GM12878 (cell line): ENCODE results near the gene CDK5R1. TPM values are rescaled to one million over a fixed set of nuclear protein-coding genes. Genes with fewer than 3 reads are reported as not detected.

Source experiments
- ETV6 ChIP-seq, 2 experiments: fragments of 450-650 bp in 1 of 2; IDR thresholded peaks in 1 of 2; conservative IDR thresholded peaks in 1 of 2; 2 replicates each; pipeline ENCODE4 v1.6.1; 2014; ENCODE audit warnings: antibody characterized with exemption in 1 of 2, borderline replicate concordance in 1 of 2, low read depth in 1 of 2, mild to moderate bottlenecking in 1 of 2, moderate library complexity in 1 of 2
- MTA2 ChIP-seq: fragments of 450-650 bp; IDR thresholded peaks from 2 replicates; pipeline ENCODE4 v1.6.1; 2016; ENCODE audit warnings: low read depth, mild to moderate bottlenecking, moderate library complexity
- MTA3 ChIP-seq: IDR thresholded peaks from 2 replicates; pipeline ENCODE4 v1.6.1; 2012; ENCODE audit warnings: low read length, inconsistent platforms, borderline replicate concordance
- NBN ChIP-seq: fragments of 450-650 bp; IDR thresholded peaks from 2 replicates; pipeline ENCODE4 v1.6.1; 2016
- NFXL1 ChIP-seq: fragments of 450-650 bp; IDR thresholded peaks from 2 replicates; pipeline ENCODE4 v1.6.1; 2017; ENCODE audit warnings: antibody characterized with exemption, mild to moderate bottlenecking, borderline replicate concordance
- RAD21 ChIP-seq: IDR thresholded peaks from 2 replicates; pipeline ENCODE4 v1.6.1; 2011; ENCODE audit warnings: mild to moderate bottlenecking, low read depth, low read length, moderate library complexity; ENCODE audit not compliant: insufficient read depth
- RELA ChIP-seq: fragments of 450-650 bp; IDR thresholded peaks from 2 replicates; pipeline ENCODE4 v1.8.0; 2014; ENCODE audit warnings: borderline replicate concordance; ENCODE audit not compliant: partially characterized antibody
- SMARCA5 ChIP-seq: fragments of 450-650 bp; IDR thresholded peaks from 2 replicates; pipeline ENCODE4 v1.6.1; 2017; ENCODE audit warnings: mild to moderate bottlenecking
- SMC3 ChIP-seq: IDR thresholded peaks from 2 replicates; pipeline ENCODE4 v1.6.1; 2011; ENCODE audit warnings: low read length, improper control_type of control experiment, borderline replicate concordance
- SPI1 ChIP-seq: IDR thresholded peaks from 2 replicates; pipeline ENCODE4 v1.6.1; 2011; ENCODE audit warnings: low read depth, mild to moderate bottlenecking, low read length, moderate library complexity, borderline replicate concordance; ENCODE audit not compliant: insufficient read depth
- SREBF1 ChIP-seq: IDR thresholded peaks from 2 replicates; pipeline ENCODE4 v1.6.1; 2012; ENCODE audit warnings: mild to moderate bottlenecking, low read length
- TCF3 ChIP-seq: IDR thresholded peaks from 2 replicates; pipeline ENCODE4 v1.6.1; 2012; ENCODE audit warnings: low read depth, mild to moderate bottlenecking, low read length, borderline replicate concordance; ENCODE audit not compliant: insufficient read depth
- TCF7 ChIP-seq: IDR thresholded peaks from 2 replicates; pipeline ENCODE4 v1.6.1; 2014; ENCODE audit warnings: antibody characterized with exemption, borderline replicate concordance
- WRNIP1 ChIP-seq: IDR thresholded peaks from 2 replicates; pipeline ENCODE4 v1.6.1; 2011; ENCODE audit warnings: low read depth, low read length, improper control_type of control experiment, borderline replicate concordance
- ZNF384 ChIP-seq: IDR thresholded peaks from 2 replicates; pipeline ENCODE4 v1.6.1; 2012; ENCODE audit warnings: low read depth, mild to moderate bottlenecking, low read length, improper control_type of control experiment, borderline replicate concordance
- ZNF622 ChIP-seq: fragments of 450-650 bp; IDR thresholded peaks from 2 replicates; pipeline ENCODE4 v1.6.1; 2017; ENCODE audit warnings: mild to moderate bottlenecking, inconsistent platforms
- polyA plus RNA-seq, 11 experiments: library from polyadenylated mRNA; depleted of rRNA in 4 of 11; unstranded in 6 of 11; stranded (reverse) in 5 of 11; fragments of >200 nt; fragmentation: Nextera tagmentation in 4 of 11; fragmentation: Illumina TruSeq in 1 of 11; extraction: Ambion mirVana in 4 of 11; extraction: Trizol in 1 of 11; gene quantifications; 1 replicate in 1 of 11; 2 replicates in 10 of 11; pipeline versions ENCODE4 v1.2.1 to v1.2.3, GENCODE V29; 2011 to 2016; ENCODE audit warnings: inconsistent platforms in 2 of 11, missing spikeins in 2 of 11, low read depth in 1 of 11
- total RNA-seq, 4 experiments: library from RNA; depleted of rRNA in 3 of 4; stranded (reverse); fragments of >200 nt in 3 of 4; fragmentation: Illumina TruSeq in 1 of 4; extraction: Trizol in 1 of 4; gene quantifications; 2 replicates each; pipeline versions ENCODE4 v1.2.1 to v1.2.3, GENCODE V29; 2013 to 2021
- TF ChIP-seq, protein P1 (sequence below): fragments of 450-650 bp; formaldehyde crosslinking; IDR thresholded peaks from 2 replicates; pipeline ENCODE4 v1.5.0; 2022; ENCODE audit warnings: mild to moderate bottlenecking, missing genetic modification characterization
- TF ChIP-seq, protein P2 (sequence below): fragments of 450-650 bp; formaldehyde crosslinking; IDR thresholded peaks from 2 replicates; pipeline ENCODE4 v1.4.0; 2020; ENCODE audit warnings: mild to moderate bottlenecking, moderate library complexity
- TF ChIP-seq, protein P3 (sequence below): fragments of 450-650 bp; IDR thresholded peaks from 2 replicates; pipeline ENCODE4 v1.6.1; 2017; ENCODE audit warnings: borderline replicate concordance

CDK5R1 gene
- total and polyA plus RNA-seq, 10 of the 15 experiments (the other 5 are each of a cell fraction or from before 2014, with no cell fraction given): 1.1 to 28.3 (median 12.2) TPM

DNA sequence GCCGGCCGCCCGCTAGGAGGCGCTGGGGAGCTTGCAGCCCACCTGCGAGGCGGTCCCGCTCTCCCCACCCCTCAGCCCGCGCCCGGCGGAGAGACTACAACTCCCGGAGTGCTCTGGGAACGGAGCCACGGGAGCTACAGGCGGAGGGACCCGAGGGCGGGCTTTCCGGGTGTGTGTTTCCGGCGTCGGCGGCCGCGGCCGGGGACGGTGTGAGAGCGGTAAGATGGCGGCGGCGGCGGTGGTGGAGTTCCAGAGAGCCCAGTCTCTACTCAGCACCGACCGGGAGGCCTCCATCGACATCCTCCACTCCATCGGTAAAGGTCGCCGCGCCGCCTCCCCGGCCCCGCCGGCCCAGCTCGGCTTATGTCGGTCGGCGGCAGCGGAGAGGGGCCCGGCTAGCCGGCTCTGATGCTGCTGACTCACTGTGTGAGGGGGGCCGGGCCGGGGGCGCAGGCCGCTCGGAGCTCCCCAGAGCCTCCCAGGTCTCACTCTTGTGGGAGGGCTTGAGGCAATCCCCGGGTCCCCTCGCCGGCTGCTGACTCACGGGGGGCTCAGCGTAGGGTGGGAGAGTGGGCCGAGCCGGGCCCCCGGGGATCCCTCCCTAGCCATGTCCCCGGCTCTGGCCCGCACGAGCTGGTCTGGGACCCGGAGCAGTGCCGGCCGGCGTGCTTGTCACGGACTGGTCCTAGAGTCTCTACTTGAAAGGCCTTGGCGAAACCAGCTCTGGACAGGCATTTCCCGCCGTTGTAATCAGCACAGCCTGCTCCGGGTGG, 42.3 kb upstream of the CDK5R1 start, which contains the start of gene PSMD11 (continued):
- TF ChIP-seq, protein P1, sequence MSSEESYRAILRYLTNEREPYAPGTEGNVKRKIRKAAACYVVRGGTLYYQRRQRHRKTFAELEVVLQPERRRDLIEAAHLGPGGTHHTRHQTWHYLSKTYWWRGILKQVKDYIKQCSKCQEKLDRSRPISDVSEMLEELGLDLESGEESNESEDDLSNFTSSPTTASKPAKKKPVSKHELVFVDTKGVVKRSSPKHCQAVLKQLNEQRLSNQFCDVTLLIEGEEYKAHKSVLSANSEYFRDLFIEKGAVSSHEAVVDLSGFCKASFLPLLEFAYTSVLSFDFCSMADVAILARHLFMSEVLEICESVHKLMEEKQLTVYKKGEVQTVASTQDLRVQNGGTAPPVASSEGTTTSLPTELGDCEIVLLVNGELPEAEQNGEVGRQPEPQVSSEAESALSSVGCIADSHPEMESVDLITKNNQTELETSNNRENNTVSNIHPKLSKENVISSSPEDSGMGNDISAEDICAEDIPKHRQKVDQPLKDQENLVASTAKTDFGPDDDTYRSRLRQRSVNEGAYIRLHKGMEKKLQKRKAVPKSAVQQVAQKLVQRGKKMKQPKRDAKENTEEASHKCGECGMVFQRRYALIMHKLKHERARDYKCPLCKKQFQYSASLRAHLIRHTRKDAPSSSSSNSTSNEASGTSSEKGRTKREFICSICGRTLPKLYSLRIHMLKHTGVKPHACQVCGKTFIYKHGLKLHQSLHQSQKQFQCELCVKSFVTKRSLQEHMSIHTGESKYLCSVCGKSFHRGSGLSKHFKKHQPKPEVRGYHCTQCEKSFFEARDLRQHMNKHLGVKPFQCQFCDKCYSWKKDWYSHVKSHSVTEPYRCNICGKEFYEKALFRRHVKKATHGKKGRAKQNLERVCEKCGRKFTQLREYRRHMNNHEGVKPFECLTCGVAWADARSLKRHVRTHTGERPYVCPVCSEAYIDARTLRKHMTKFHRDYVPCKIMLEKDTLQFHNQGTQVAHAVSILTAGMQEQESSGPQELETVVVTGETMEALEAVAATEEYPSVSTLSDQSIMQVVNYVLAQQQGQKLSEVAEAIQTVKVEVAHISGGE: peak; percentile 88
- TF ChIP-seq NFXL1: no peak
- peak; percentile 77 for TF ChIP-seq SREBF1
- peak; percentile 63 for TF ChIP-seq NBN
- TF ChIP-seq, protein P2, sequence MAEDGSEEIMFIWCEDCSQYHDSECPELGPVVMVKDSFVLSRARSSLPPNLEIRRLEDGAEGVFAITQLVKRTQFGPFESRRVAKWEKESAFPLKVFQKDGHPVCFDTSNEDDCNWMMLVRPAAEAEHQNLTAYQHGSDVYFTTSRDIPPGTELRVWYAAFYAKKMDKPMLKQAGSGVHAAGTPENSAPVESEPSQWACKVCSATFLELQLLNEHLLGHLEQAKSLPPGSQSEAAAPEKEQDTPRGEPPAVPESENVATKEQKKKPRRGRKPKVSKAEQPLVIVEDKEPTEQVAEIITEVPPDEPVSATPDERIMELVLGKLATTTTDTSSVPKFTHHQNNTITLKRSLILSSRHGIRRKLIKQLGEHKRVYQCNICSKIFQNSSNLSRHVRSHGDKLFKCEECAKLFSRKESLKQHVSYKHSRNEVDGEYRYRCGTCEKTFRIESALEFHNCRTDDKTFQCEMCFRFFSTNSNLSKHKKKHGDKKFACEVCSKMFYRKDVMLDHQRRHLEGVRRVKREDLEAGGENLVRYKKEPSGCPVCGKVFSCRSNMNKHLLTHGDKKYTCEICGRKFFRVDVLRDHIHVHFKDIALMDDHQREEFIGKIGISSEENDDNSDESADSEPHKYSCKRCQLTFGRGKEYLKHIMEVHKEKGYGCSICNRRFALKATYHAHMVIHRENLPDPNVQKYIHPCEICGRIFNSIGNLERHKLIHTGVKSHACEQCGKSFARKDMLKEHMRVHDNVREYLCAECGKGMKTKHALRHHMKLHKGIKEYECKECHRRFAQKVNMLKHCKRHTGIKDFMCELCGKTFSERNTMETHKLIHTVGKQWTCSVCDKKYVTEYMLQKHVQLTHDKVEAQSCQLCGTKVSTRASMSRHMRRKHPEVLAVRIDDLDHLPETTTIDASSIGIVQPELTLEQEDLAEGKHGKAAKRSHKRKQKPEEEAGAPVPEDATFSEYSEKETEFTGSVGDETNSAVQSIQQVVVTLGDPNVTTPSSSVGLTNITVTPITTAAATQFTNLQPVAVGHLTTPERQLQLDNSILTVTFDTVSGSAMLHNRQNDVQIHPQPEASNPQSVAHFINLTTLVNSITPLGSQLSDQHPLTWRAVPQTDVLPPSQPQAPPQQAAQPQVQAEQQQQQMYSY (CRISPR knock-in tag): no peak
- TF ChIP-seq ETV6 (conservative IDR thresholded peaks at IDR 0.05 in 1 of 2, IDR thresholded peaks at IDR 0.05 in 1 of 2; ENCODE audit: borderline replicate concordance in 1 of 2, low read depth in 1 of 2): no peak
- peak; percentile 92 for TF ChIP-seq TCF3
- no peak for TF ChIP-seq ZNF384
- peak; percentile 84 for TF ChIP-seq SMARCA5
- TF ChIP-seq ZNF622: no peak
- TF ChIP-seq TCF7: no peak
- TF ChIP-seq MTA2: no peak
- TF ChIP-seq WRNIP1: no peak
- TF ChIP-seq, protein P3, sequence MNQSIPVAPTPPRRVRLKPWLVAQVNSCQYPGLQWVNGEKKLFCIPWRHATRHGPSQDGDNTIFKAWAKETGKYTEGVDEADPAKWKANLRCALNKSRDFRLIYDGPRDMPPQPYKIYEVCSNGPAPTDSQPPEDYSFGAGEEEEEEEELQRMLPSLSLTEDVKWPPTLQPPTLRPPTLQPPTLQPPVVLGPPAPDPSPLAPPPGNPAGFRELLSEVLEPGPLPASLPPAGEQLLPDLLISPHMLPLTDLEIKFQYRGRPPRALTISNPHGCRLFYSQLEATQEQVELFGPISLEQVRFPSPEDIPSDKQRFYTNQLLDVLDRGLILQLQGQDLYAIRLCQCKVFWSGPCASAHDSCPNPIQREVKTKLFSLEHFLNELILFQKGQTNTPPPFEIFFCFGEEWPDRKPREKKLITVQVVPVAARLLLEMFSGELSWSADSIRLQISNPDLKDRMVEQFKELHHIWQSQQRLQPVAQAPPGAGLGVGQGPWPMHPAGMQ: no peak
- no peak for TF ChIP-seq SPI1
- TF ChIP-seq RAD21: peak; percentile 49
- TF ChIP-seq SMC3: peak; percentile 14; the same call in 1 of the 2 replicates
- peak; percentile 54 for TF ChIP-seq RELA
- TF ChIP-seq MTA3: no peak
